Stimulated activated CD4-positive, alpha-beta T cell treated with anti-CD3 and anti-CD28 coated beads, Interleukin-15, amount 100 ng/mL, for 24 hours (primary cell): ENCODE measurements around the gene PSMC2.
"Not testable (repeated sequence)": the region's sequence is repeated elsewhere in the genome, so short reads cannot be mapped to it uniquely, and the experiment has no call there.

Experiments used
- DNase-seq: peaks from one replicate; pipeline ENCODE4 v3.0.0-alpha.2; 2020

Gene PSMC2

GRCh38 chr7:103379270-103379975, 32.0 kb downstream of the PSMC2 start:
- DNase-seq, result no peak

- DNase-seq, result no peak
These were observed 33.1 kb downstream of the PSMC2 start for GRCh38 chr7:103380395-103381191.

DNA sequence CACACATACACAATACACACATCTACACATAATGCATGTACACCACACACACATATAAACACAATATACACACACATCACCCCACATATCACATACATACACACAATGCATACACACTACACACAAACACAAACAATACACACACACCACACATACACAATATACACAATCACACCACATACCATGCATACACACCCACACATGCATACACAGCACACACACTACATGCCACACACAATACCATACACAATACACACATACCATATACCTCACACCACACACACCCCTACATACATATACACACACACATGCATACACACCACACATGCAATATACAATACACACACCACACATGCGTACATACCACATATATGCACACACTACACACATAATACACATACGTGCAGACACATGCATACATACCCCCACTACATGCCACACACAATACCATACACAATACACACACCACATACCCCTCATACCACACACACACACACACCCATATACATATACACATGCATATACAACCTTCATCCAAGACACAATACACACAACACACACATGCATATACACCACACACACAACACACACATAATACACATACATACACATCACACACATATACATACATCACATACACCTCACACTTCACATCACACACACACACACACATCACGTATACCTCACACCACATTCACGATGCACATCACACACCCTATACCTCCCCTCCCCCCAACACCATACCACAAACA, 34.0 kb downstream of the PSMC2 start:
- DNase-seq, result no peak

DNA sequence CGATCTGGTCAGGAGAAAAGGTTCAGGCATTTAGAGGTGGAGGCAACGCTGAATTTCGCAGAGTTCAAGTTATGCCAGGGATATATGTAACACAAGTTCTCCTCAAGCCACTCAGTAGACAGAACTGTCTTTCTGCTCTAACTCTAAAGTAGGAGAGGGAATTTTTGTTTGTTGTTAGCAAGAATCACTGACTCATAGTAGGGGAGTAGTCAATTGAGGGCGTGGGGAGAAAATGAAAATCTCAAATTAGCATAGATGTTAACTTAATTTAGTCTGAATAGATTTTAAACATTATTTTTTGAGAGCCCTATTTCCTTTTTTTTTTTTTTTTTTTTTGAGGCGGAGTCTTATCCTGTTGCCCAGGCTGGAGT, 34.6 kb downstream of the PSMC2 start:
- DNase-seq, result no peak

- no peak for DNase-seq
These were observed 39.8 kb downstream of the PSMC2 start for GRCh38 chr7:103387242-103387641.

- no peak for DNase-seq
These were observed 41.2 kb downstream of the PSMC2 start for GRCh38 chr7:103388469-103389140.

DNA sequence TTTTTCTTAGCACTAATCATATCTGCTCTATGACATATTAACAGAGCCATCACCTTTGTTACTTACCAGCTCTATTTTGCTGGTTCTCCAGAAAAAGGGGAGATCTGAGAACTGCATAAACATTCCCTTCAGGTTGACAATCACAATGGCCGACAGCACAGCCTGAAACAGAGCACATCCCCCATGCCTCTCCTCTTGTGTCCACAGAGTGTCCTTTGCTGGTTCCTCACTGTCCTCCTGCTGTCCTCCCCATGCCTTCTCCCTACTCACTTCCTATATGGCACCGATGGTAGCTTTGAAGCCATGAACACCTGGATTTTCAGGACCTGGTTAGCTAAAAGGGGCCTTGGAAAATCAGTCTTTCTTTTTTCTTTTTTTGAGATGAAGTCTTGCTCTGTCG, 41.8 kb downstream of the PSMC2 start:
- DNase-seq, result no peak

DNA sequence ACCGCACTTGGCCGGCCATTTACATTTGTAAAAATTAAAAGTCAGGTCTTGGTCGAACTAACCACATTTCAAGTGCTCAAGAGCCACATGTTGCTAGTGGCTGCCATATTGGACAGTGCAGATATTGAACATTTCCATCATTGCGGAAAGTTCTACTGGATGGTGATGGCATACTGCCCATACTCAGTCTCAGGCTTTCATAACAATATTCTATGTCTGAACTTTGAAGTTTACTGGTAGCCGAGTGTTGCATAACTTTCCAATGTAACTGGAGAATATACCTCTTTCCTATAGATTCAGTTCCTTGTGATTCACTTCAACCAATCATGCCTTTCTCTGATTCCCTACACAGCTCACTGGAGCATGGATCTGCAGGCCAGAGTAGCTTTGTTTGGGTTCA, 43.7 kb downstream of the PSMC2 start:
- no peak for DNase-seq

GRCh38 chr7:103391976-103392375, 44.5 kb downstream of the PSMC2 start:
- no peak for DNase-seq

GRCh38 chr7:103394566-103394965, 47.1 kb downstream of the PSMC2 start:
- DNase-seq, result no peak

DNA sequence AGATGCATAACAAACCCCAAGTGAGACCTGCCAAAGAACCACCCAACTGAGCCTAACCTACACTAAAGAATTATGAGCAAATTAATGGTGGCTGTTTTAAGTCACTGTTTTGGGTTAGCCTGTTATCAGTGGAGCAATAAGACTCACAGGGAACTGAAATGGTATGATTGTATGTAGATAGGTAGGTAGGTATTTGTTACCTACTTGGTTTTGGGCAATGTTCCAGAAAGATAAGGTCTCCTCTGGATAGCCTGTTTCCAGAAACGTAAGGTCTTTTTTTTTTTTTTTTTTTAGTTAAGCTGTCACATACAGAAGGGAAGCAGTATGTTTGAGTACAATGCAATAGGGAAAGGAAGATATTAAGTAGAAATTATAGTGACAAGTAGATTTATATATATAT, 47.6 kb downstream of the PSMC2 start:
- DNase-seq, result no peak

DNA sequence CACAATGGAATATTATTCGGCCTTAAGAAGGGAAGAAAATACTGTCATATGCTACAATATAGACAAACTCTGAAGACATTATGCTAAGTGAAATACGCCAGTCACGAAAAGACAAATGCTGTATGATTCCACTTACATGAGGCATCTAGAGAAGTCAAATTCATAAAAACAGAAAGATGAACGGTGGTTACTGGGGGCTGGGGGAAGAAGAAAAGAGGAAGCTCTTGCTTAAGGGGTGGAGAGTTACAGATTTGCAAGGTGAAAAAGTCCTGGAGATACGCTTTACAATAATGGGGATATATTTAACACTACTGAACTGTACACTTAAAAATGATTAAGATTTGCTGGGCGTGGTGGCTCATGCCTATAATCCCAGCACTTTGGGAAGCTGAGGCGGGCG, 49.0 kb downstream of the PSMC2 start:
- DNase-seq, result no peak

GRCh38 chr7:103398483-103399127, 51.2 kb downstream of the PSMC2 start:
- no peak for DNase-seq

- not testable (repeated sequence) for DNase-seq
These were observed 52.2 kb downstream of the PSMC2 start for GRCh38 chr7:103399687-103400086.

GRCh38 chr7:103405789-103406613, 58.6 kb downstream of the PSMC2 start:
- not testable (repeated sequence) for DNase-seq

- DNase-seq, result no peak
These were observed 64.7 kb downstream of the PSMC2 start for GRCh38 chr7:103412151-103412550.

DNA sequence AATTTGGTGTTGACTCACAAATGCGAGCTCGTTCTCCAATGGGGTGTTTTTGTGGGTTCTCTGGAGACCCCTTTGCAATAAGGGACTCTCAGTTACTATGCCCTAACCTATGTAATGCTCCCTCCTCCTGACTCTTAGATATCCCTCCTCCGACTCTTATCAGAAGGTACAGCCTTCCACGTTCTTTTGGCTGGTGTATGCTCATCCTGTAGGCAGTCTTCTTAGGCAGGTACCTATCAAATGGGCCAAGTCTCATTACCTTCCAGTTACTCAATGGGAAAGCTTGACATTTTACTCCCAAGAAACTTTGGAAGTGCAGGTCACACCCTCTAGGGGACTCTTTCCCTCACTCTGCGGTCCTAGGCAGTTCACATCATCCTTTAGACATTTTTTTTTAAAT, 66.0 kb downstream of the PSMC2 start:
- no peak for DNase-seq

DNA sequence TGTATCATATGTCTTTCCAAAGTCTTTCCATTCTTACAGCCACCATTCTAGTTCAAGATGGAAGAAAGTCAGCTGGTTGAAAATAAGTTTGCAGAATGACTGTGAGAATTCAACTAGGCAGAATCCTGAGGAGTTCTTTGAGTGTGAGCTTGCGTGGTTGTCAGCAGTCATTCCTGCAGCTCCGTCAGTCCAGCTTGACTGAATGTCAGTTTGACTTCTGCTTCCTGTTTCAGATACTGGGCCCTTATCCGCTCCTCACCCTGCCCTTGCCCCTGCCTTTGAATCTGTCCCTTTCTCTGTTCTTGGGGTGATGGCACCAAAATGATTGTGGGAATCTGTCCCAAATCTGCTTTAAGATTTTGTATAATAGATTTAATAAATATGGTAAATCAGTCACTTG, 70.8 kb downstream of the PSMC2 start:
- DNase-seq, result no peak
